ENCODE data around the gene BID.

GRCh38 chr22:17780116-17780740, 6.0 kb upstream of the BID start:
- TF ChIP-seq EZH2 (IDR thresholded peaks at IDR 0.05) (no peak), RAD21 (IDR thresholded peaks at IDR 0.05; ENCODE audit: low read depth) (no peak), MAX (IDR thresholded peaks at IDR 0.05) (no peak), REST (IDR thresholded peaks at IDR 0.05; ENCODE audit: low read depth) (no peak)
